HepG2 (cell line): ENCODE results near the gene UNC5B.

Experiments
- CSRNP2 ChIP-seq: sonication (generic); formaldehyde crosslinking; conservative IDR thresholded peaks from 2 replicates; pipeline ENCODE4 v1.8.0; 2022; ENCODE audit warnings: low read depth, missing genetic modification reagents
- KDM3A ChIP-seq: IDR thresholded peaks from 2 replicates; pipeline ENCODE4 v1.6.1; 2018; ENCODE audit warnings: low read depth, missing compliant biosample characterization
- ZBTB49 ChIP-seq: sonication (generic); formaldehyde crosslinking; IDR thresholded peaks from 2 replicates; pipeline ENCODE4 v1.4.0; 2020; ENCODE audit warnings: missing genetic modification reagents, borderline replicate concordance
- ZNF354B ChIP-seq: sonication (generic); formaldehyde crosslinking; IDR thresholded peaks from 2 replicates; pipeline ENCODE4 v1.8.0; 2022; ENCODE audit warnings: mild to moderate bottlenecking, missing genetic modification reagents

GRCh38 chr10:71344993-71345480 is 132.7 kb downstream of the UNC5B start:
- no peak for TF ChIP-seq CSRNP2 (CRISPR knock-in tag)
- no peak for TF ChIP-seq ZNF354B (CRISPR knock-in tag)
- no peak for TF ChIP-seq KDM3A (CRISPR knock-in tag)
- no peak for TF ChIP-seq ZBTB49 (CRISPR knock-in tag)
